ENCODE data around the gene OR2T1. TPM values are rescaled to one million over a fixed set of nuclear protein-coding genes. Genes with fewer than 3 reads are reported as not detected.
"Not testable (repeated sequence)": the region's sequence is repeated elsewhere in the genome, so short reads cannot be mapped to it uniquely, and the experiment has no call there.

Gene OR2T1
- total and polyA plus RNA-seq, 7 experiments from 2014 or later = not detected

GRCh38 chr1:248406721-248407692 is 4.2 kb downstream of the OR2T1 start:
- intact Hi-C loops (cut with micrococcal nuclease) = loop anchor here in 1 of 2 donors (10.0 kb wide), 2 partner anchors 178 to 472 kb away; no protein-coding TSS in a partner anchor
- H3K4me1 ChIP-seq (ENCODE audit: control insufficient read depth in 2 of 2, insufficient read depth in 2 of 2, low read length in 2 of 2) = no peaks in the 10 kb centered on the region
- no peak for ATAC-seq
- H3K27ac ChIP-seq (ENCODE audit: low read depth, low read length) = no peak overlapping the region
- Mint-ChIP-seq H3K27me3 (no peaks in the 10 kb centered on the region), H3K4me3 (no peak overlapping the region), H3K36me3 (peaks cover 0 to 17% (median 9%) of the 10 kb centered on the region in 5 donors), H3K4me1 (peaks cover 0 to 16% (median 4%) of the 10 kb centered on the region in 7 donors), H3K9me3 (peaks cover 3 to 26% (median 13%) of the 10 kb centered on the region in 11 donors), H3K27ac (peak overlapping the region in 2 of 9 donors; percentile 8 to 69)
- peaks cover 0 to 4% (median 0%) of the 10 kb centered on the region in 3 experiments for H3K9me3 ChIP-seq (ENCODE audit: control insufficient read depth in 2 of 3, low read length in 3 of 3)
- DNase-seq = no peak
- POLR2A ChIA-PET = no interaction called here
- CTCF ChIA-PET = no interaction called here
- H3K27me3 ChIP-seq (ENCODE audit: control insufficient read depth in 2 of 2, insufficient read depth in 2 of 2, low read length in 2 of 2) = no peaks in the 10 kb centered on the region
- no peaks in the 10 kb centered on the region for H3K36me3 ChIP-seq (ENCODE audit: control insufficient read depth in 2 of 3, insufficient read depth in 3 of 3, low read length in 3 of 3)
- H3K4me3 ChIP-seq (ENCODE audit: low read length) = no peak overlapping the region

- intact Hi-C loops (cut with micrococcal nuclease) = loop anchor here (10.0 kb wide), 2 partner anchors 49 to 69 kb away; partner anchors contain the start of gene OR2T5 (in 1 of the 2)
- Mint-ChIP-seq H3K36me3 (peaks cover 0 to 9% (median 5%) of the 10 kb centered on the region in 5 donors), H3K4me1 (peaks cover 23 to 52% (median 45%) of the 10 kb centered on the region in 7 donors), H3K9me3 (peaks cover 0 to 28% (median 12%) of the 10 kb centered on the region in 11 donors), H3K27me3 (no peaks in the 10 kb centered on the region), H3K27ac (peak overlapping the region in 6 of 9 donors; percentile 2 to 81 (median 39)), H3K4me3 (peak overlapping the region in 5 of 10 donors; percentile 4 to 68 (median 32))
- no peaks in the 10 kb centered on the region for H3K27me3 ChIP-seq (ENCODE audit: control insufficient read depth in 2 of 2, insufficient read depth in 2 of 2, low read length in 2 of 2)
- peaks cover 0 to 5% (median 0%) of the 10 kb centered on the region in 3 experiments for H3K9me3 ChIP-seq (ENCODE audit: control insufficient read depth in 2 of 3, low read length in 3 of 3)
- H3K4me1 ChIP-seq (ENCODE audit: control insufficient read depth in 2 of 2, insufficient read depth in 2 of 2, low read length in 2 of 2) = peaks cover 0 to 29% of the 10 kb centered on the region in 2 donors
- DNase-seq (no peak), ATAC-seq (peak; percentile 16)
- H3K36me3 ChIP-seq (ENCODE audit: control insufficient read depth in 2 of 3, insufficient read depth in 3 of 3, low read length in 3 of 3) = no peaks in the 10 kb centered on the region
- POLR2A ChIA-PET = no interaction called here
- no peak overlapping the region for H3K27ac ChIP-seq (ENCODE audit: low read depth, low read length)
- no peak overlapping the region for H3K4me3 ChIP-seq (ENCODE audit: low read length)
- CTCF ChIA-PET = no interaction called here
These were observed 13.4 kb downstream of the OR2T1 start for GRCh38 chr1:248416226-248416625.

DNA sequence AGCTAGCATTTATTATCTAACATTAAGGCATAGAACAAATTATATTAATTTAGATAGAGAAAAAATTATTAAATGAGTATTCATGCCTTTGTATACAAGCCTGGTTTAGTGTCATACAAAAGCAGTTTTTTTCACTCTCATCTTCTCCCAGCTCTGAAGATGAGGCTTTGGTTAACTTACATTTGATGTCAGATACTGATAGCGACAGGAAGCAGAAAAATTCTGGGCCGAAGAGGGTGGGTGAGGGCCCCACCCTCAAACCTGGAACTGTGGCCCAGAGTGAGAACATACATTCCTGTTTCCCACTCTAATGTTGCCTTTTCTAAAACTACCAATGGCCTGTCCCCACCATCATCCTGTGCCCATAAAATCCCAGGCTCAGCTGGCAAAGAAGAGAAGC is 15.0 kb downstream of the OR2T1 start:
- Histone ChIP-seq H3K27ac (ENCODE audit: low read depth, low read length) (no peak overlapping the region), H3K27me3 (ENCODE audit: control insufficient read depth in 2 of 2, insufficient read depth in 2 of 2, low read length in 2 of 2) (no peaks in the 10 kb centered on the region), H3K9me3 (ENCODE audit: control insufficient read depth in 2 of 3, low read length in 3 of 3) (peaks cover 0 to 7% (median 0%) of the 10 kb centered on the region in 3 experiments), H3K36me3 (ENCODE audit: control insufficient read depth in 2 of 3, insufficient read depth in 3 of 3, low read length in 3 of 3) (no peaks in the 10 kb centered on the region), H3K4me3 (ENCODE audit: low read length) (peak overlapping the region; percentile 8), H3K4me1 (ENCODE audit: control insufficient read depth in 2 of 2, insufficient read depth in 2 of 2, low read length in 2 of 2) (peaks cover 0 to 29% of the 10 kb centered on the region in 2 donors)
- ATAC-seq (no peak), DNase-seq (peak in 3 of 9 donors; percentile 4 to 17 (median 5))
- intact Hi-C loops (cut with micrococcal nuclease) = loop anchor here (10.0 kb wide), 2 partner anchors 47 to 67 kb away; partner anchors contain the start of gene OR2T5 (in 1 of the 2)
- H3K4me1 Mint-ChIP-seq = peaks cover 23 to 52% (median 45%) of the 10 kb centered on the region in 7 donors
- H3K36me3 Mint-ChIP-seq = peaks cover 2 to 12% (median 7%) of the 10 kb centered on the region in 5 donors
- no peaks in the 10 kb centered on the region for H3K27me3 Mint-ChIP-seq
- peak overlapping the region in 7 of 10 donors; percentile 7 to 68 (median 34) for H3K4me3 Mint-ChIP-seq
- peak overlapping the region in 8 of 9 donors; percentile 39 to 93 (median 72) for H3K27ac Mint-ChIP-seq
- peaks cover 5 to 32% (median 17%) of the 10 kb centered on the region in 11 donors for H3K9me3 Mint-ChIP-seq
- POLR2A ChIA-PET = no interaction called here
- CTCF ChIA-PET = interaction anchor here (0.9 to 1.7 kb wide), 3 partner anchors 13 to 195 kb away, joined by 3 to 4 read pairs (median 3); no protein-coding TSS in a partner anchor

GRCh38 chr1:248421384-248421783 is 18.5 kb downstream of the OR2T1 start:
- Histone ChIP-seq H3K4me3 (ENCODE audit: low read length) (no peak overlapping the region), H3K27ac (ENCODE audit: low read depth, low read length) (no peak overlapping the region), H3K4me1 (ENCODE audit: control insufficient read depth in 2 of 2, insufficient read depth in 2 of 2, low read length in 2 of 2) (peaks cover 0 to 23% of the 10 kb centered on the region in 2 donors), H3K9me3 (ENCODE audit: control insufficient read depth in 2 of 3, low read length in 3 of 3) (peaks cover 0 to 7% (median 0%) of the 10 kb centered on the region in 3 experiments), H3K27me3 (ENCODE audit: control insufficient read depth in 2 of 2, insufficient read depth in 2 of 2, low read length in 2 of 2) (no peaks in the 10 kb centered on the region), H3K36me3 (ENCODE audit: control insufficient read depth in 2 of 3, insufficient read depth in 3 of 3, low read length in 3 of 3) (no peaks in the 10 kb centered on the region)
- no peak overlapping the region for H3K4me3 Mint-ChIP-seq
- peaks cover 3 to 42% (median 17%) of the 10 kb centered on the region in 11 donors for H3K9me3 Mint-ChIP-seq
- no peaks in the 10 kb centered on the region for H3K27me3 Mint-ChIP-seq
- peaks cover 2 to 16% (median 7%) of the 10 kb centered on the region in 5 donors for H3K36me3 Mint-ChIP-seq
- intact Hi-C loops (cut with micrococcal nuclease) = no loop called here
- POLR2A ChIA-PET = no interaction called here
- ATAC-seq (no peak), DNase-seq (no peak)
- CTCF ChIA-PET = no interaction called here
- H3K4me1 Mint-ChIP-seq = peaks cover 10 to 38% (median 31%) of the 10 kb centered on the region in 7 donors
- no peak overlapping the region for H3K27ac Mint-ChIP-seq

DNA sequence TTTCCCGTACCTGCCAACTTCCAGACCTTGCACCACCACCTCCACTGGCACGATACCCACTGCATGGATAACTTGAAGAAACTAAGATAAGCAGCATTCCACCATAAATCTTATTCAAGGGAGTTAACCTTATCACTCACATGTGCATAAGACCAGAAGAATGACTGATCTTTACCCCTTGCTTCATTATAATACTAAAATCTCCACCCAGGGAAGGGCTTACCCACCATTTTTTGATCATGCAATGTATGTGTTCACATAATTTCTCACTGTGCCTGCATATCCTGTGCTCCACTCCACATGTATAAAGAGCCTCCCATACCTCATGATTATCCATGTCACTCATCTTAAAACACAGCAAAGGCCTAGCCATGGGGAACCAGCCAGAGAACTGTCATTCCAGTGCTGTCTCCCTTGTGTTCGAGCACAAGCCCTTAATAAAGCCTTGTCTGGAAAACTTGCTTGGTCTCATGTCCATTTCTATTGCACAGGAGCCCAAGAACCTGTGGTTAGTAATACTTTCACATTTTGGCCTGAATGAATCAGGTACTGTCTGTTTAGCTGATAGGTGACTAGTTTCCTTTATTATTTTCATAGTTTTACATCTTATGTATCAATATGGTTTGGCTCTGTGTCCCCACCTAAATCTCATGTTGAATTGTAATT is 24.8 kb downstream of the OR2T1 start:
- H3K4me3 ChIP-seq (ENCODE audit: low read length); intact Hi-C loops (cut with micrococcal nuclease); H3K4me1 ChIP-seq (ENCODE audit: control insufficient read depth in 2 of 2, insufficient read depth in 2 of 2, low read length in 2 of 2); POLR2A ChIA-PET; H3K27me3 ChIP-seq (ENCODE audit: control insufficient read depth in 2 of 2, insufficient read depth in 2 of 2, low read length in 2 of 2); H3K4me3 Mint-ChIP-seq; H3K27me3 Mint-ChIP-seq; H3K4me1 Mint-ChIP-seq; H3K27ac Mint-ChIP-seq; ATAC-seq; DNase-seq; CTCF ChIA-PET; H3K36me3 ChIP-seq (ENCODE audit: control insufficient read depth in 2 of 3, insufficient read depth in 3 of 3, low read length in 3 of 3); H3K36me3 Mint-ChIP-seq; H3K27ac ChIP-seq (ENCODE audit: low read depth, low read length); H3K9me3 ChIP-seq (ENCODE audit: control insufficient read depth in 2 of 3, low read length in 3 of 3): not testable (repeated sequence)
- peaks cover 2 to 11% (median 6%) of the 10 kb centered on the region in 11 donors for H3K9me3 Mint-ChIP-seq

DNA sequence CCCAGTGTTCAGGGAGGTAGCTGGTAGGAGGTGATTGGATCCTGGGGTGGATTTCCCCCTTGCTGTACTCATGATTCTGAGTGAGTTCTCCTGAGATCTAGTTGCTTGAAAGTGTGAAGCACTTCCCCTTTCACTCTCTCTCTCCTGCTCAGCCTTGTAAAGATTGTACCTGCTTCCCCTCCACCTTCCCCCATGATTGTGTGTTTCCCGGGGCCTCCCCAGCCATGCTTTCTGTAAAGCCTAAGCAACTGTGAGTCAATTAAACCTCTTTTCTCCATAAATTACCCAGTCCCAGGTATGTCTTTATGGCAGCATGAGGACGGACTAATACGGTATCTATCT is 25.3 kb downstream of the OR2T1 start:
- H3K4me3 Mint-ChIP-seq; H3K9me3 Mint-ChIP-seq; intact Hi-C loops (cut with micrococcal nuclease); H3K27me3 Mint-ChIP-seq; H3K27ac ChIP-seq (ENCODE audit: low read depth, low read length); ATAC-seq; H3K27me3 ChIP-seq (ENCODE audit: control insufficient read depth in 2 of 2, insufficient read depth in 2 of 2, low read length in 2 of 2); H3K4me1 ChIP-seq (ENCODE audit: control insufficient read depth in 2 of 2, insufficient read depth in 2 of 2, low read length in 2 of 2); POLR2A ChIA-PET; H3K9me3 ChIP-seq (ENCODE audit: control insufficient read depth in 2 of 3, low read length in 3 of 3); H3K36me3 Mint-ChIP-seq; H3K4me3 ChIP-seq (ENCODE audit: low read length); H3K36me3 ChIP-seq (ENCODE audit: control insufficient read depth in 2 of 3, insufficient read depth in 3 of 3, low read length in 3 of 3); H3K4me1 Mint-ChIP-seq; CTCF ChIA-PET; DNase-seq: not testable (repeated sequence)
- peak overlapping the region in 1 of 9 donors; percentile 57 for H3K27ac Mint-ChIP-seq
